GM12874 (cell line): ENCODE data around the gene ACIN1.

Experiments
- CTCF ChIP-seq: IDR thresholded peaks from 2 replicates; pipeline ENCODE4 v1.5.1; 2011; ENCODE audit warnings: low read depth, mild to moderate bottlenecking, control low read depth, low read length, moderate library complexity; ENCODE audit not compliant: insufficient read depth

Gene ACIN1

GRCh38 chr14:23056956-23057756, 37.8 kb downstream of the ACIN1 start, which contains the start of gene CDH24:
Gene CDH24, minus strand, starts transcription at chr14:23057520. Its CDS starts 1,787 bp downstream, at chr14:23055733.
- TF ChIP-seq CTCF: no peak

- peak; percentile 91 for TF ChIP-seq CTCF
Observed at GRCh38 chr14:23056145-23056955, 38.6 kb downstream of the ACIN1 start.

- TF ChIP-seq CTCF: no peak
Observed at GRCh38 chr14:23055621-23056144, 39.3 kb downstream of the ACIN1 start.

- TF ChIP-seq CTCF: no peak
Observed at GRCh38 chr14:23055147-23055550, 39.8 kb downstream of the ACIN1 start.

GRCh38 chr14:23054000-23054811, 40.7 kb downstream of the ACIN1 start:
- TF ChIP-seq CTCF: peak; percentile 36

- no peak for TF ChIP-seq CTCF
Observed at GRCh38 chr14:23053426-23053825, 41.5 kb downstream of the ACIN1 start.
